DMS 273 (cell line): ENCODE results near the gene GOLGA8J.
A peak's percentile ranks its signal among the peaks of the same experiment; 100 is the strongest.
"Not testable (repeated sequence)": the region's sequence is repeated elsewhere in the genome, so short reads cannot be mapped to it uniquely, and the experiment has no call there.

Experiments used
- DNase-seq: peaks from one replicate; lab custom pipeline; 2025; ENCODE audit not compliant: unreplicated experiment; lab: John Stamatoyannopoulos, UW

The GOLGA8J gene, protein sequence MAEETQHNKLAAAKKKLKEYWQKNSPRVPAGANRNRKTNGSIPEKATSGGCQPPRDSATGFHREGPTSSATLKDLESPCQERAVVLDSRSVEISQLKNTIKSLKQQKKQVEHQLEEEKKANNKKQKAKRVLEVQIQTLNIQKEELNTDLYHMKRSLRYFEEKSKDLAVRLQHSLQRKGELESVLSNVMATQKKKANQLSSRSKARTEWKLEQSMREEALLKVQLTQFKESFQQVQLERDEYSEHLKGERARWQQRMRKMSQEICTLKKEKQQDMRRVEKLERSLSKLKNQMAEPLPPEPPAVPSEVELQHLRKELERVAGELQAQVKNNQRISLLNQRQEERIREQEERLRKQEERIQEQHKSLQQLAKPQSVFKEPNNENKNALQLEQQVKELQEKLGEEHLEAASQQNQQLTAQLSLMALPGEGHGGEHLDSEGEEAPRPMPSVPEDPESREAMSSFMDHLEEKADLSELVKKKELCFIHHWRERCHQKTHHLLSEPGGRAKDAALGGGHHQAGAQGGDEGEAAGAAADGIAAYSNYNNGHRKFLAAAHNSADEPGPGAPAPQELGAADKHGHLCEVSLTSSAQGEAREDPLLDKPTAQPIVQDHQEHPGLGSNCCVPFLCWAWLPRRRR

GRCh38 chr15:30082655-30083054 lies at the start of gene GOLGA8J:
Gene GOLGA8J, plus strand, starts transcription at chr15:30082955. Its CDS starts 98 bp downstream, at chr15:30083053.
- not testable (repeated sequence) for DNase-seq

DNA sequence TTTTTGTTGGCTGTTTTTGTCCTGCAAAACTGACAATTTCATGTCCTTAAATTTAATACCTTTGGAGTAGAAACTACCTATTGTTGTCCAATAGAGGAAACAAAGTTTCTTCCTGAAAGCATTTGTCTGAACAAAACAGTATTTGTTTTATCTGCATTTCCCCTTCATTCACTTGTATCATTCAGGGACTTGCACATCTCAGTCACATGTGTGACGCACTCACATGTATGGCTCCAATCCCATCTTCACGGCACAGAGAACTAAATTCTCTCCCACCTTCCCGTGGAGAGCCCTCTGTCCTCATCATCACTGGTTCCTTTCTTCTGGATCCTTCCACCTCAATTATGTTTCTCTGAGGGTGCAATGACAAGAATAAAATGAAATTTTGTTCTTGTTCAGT lies 49.5 kb upstream of the GOLGA8J start:
- DNase-seq = no peak

DNA sequence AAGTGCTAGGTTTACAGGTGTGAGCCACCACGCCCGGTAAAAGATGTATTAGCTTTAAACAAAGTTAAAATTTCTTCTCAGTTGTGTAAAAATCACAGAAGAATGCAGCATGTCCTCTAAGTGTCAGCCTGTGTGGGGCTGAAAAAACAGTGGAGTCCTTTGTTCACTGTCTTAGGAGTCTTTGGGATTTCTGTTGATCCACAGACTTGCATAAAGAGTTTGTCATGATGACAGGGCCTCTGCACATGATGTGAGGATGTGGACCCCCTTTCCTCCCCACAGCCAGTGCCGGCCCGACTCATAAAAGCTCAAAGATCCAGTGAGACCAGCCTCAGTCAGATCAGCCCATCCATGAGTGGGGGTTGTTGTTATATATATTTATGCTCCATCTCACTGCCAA lies 49.0 kb upstream of the GOLGA8J start:
- no peak for DNase-seq

- DNase-seq = no peak
These were observed 46.6 kb upstream of the GOLGA8J start for GRCh38 chr15:30036036-30036703.

DNA sequence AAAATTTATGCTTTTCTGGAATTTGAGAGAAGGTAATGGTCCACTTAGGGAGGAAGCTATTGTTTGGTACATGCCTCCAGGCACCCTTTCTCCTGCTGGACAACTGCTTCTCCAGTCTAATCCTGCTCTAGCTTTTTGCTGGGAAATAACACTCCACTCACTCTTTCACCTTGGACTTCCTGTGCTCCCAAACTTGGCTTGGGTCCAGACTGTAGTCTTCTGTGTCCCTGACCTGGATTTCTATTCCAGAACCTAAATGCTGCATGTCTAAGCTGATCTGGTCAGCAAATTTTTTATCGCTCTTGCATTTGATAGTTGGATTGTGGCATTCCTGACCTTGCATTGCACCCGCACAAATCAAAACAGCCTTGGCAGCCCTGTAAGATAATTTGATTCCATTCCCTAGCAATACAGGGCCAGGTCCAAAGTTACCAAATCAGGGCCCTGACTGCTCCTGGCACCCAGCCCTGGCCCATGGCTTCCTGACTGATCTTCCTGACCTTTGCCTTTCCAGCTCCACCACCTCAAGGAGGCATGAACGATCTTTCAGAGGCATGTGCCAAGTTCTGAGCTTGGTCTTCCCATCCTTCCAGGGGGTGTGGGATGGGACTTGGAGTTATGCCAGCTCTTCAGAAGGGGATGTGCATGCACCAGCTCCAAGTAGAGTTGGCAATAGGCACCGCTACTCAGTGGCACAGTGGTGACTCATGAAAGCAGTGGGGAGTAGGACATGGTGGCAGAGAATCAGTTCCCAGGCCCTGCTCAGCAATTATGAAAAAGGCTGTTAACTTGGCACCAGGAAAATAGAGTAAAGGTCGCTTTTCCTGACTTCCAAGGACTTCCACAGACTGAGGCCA lies 43.9 kb upstream of the GOLGA8J start:
- peak; percentile 20 for DNase-seq

- DNase-seq = no peak
These were observed 40.9 kb upstream of the GOLGA8J start for GRCh38 chr15:30041868-30042267.

DNA sequence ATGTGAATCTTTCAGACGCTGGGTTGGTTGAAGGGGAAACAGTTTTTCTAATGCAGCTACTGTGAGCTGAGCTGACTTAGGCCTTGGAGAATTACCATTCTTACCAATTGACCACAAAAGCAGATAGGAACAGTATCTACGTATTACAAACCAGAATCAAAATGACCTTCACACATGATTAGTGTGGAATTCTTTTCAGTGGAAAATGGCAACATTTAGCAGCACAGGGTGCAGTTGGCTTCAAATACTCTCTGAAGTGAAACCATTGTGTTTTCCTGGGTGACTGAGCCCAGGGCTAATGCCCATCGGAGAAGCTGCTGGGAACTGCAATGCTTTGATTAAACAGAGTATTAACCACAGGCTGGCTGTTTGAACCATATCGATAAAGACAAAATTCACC lies 40.2 kb upstream of the GOLGA8J start:
- no peak for DNase-seq

DNA sequence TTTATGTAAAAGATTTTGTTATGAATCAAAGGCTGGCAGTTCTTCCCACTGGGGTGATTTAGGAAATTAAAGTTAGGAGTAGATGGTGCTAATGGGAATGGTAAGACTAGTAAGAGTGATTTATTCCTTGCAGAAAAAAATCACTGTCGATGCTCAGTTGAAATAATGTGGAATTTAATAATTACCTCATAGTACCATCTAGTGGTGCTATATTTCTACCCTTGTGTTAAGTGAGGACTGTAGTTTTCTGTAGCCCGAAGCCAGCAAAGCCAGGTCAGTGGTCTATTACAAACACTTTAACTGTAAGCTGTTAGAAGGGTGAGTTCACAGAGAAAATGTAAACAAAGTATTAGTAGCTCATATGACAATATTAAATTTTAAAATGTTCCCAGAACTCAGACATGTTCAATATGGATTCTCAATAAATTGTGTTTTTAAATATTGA lies 39.5 kb upstream of the GOLGA8J start:
- peak; percentile 40 for DNase-seq

GRCh38 chr15:30044377-30044776 lies 38.4 kb upstream of the GOLGA8J start:
- no peak for DNase-seq

GRCh38 chr15:30044826-30045225 lies 37.9 kb upstream of the GOLGA8J start:
- DNase-seq = not testable (repeated sequence)

GRCh38 chr15:30045248-30046041 lies 37.3 kb upstream of the GOLGA8J start:
- DNase-seq = not testable (repeated sequence)

DNA sequence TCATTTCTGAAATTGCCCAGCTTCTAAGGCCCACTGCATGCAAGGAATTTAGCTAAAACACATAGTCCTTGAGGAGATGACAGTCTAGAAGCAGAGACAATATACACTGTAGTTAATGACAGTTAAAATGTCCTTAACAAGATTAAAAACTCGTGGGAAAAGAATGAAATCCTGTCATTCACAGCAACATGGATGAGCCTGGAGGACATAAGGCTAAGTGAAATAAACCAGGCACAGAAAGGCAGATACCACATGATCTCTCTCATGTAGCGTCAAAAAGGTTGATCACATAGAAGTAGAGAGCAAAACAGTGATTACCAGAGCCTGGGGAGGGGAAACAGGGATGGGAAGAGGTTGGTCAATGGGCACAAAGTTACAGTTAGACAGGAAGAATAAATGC lies 36.3 kb upstream of the GOLGA8J start:
- no peak for DNase-seq

- DNase-seq = no peak
These were observed 27.2 kb upstream of the GOLGA8J start for GRCh38 chr15:30055604-30056003.

DNA sequence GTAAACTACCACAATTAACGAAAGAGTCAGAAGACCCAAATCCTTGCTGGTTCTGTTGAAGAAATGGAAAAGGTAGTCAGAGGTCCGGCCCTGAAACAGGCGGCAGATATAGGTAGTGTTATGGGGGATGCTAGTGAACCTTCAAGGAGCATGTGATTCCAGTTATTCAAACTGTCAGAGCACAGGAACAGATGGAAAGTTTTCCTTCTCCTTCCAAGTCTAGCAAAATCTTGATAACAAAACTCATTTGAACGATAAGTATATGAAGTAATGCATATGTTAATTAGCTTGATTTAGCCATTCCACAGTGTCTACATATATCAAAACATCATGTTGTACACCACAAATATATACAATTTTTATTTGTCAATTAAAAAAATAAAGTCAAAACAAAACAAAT lies 26.6 kb upstream of the GOLGA8J start:
- no peak for DNase-seq

DNA sequence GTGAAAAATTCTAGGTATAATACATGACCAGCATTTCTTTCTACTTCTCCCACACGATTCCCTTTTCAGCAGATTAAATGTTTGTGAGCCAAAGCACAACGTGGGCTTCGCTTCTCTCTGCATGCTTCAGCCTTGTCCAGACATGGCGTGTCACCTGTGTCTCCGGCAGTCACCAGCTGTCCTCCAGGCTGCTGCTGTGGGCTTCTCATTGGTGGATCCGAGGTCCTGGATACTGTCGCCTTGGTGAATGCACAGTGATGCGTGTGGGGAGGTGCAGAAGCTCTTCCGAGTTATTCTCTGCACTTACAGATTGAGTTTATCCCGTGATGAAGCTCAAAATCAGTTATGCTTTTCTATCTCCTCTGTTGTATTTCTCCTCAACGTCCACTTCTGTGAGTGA lies 23.0 kb upstream of the GOLGA8J start:
- DNase-seq = no peak

DNA sequence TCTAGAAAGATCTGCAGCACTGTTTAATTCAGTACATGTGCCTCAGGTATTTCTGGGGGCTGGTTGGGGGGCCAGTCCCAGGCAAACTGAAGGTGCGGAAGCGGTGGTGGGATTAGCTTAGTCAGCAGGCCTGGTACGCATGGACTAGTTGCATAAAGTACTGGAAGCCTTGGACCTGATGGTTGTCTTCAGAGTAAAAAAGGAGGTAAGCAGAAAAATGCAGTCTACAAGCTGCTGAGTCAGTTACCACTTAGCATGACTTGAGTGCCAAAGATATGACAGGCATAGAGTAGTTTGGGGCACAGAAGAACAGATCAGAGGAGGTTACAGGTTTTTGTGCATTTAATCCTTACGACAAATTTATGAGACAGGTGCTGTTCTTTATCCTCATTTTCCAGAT lies 19.9 kb upstream of the GOLGA8J start:
- DNase-seq = no peak

- no peak for DNase-seq
These were observed 18.8 kb upstream of the GOLGA8J start for GRCh38 chr15:30063835-30064546.

DNA sequence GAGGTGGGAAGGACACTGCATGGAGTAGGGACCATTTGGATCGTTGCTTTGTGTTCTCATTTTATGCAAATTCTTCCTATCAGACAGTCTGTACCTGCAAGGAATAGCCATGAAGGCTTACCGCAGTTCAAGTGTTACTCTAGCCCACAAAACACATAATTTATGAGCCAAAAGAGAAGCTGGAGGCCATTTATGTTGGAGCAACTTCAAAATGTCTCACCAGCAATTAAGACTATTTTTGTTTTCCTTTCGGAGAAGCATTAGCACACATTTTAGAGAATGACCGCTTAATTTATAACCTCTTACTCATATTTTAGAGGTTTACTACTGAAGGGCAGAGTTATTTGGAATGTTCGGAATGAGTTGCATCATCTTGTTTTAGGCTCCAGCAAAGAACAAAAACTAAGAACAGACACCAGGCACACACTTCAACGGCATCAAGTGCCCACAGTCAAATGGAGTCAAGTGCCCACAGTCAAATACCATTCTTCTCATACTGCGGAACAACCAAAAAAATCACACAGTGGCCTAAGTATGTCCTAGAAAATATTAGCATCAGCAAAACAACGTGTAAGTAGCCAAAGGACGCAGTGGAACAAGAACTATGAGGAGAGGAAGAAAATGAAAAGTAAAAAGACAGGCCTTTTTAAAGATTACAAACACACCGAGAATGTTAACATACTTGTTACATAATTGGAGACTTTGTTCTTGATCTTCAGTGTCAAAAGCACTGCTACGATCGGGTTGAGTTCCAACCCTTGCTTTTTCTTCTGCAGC lies 17.5 kb upstream of the GOLGA8J start:
- no peak for DNase-seq

- no peak for DNase-seq
These were observed 14.4 kb upstream of the GOLGA8J start for GRCh38 chr15:30068326-30068725.
